GM12873 (cell line): Measurements from ENCODE around the gene RAB40A.

Source experiments
- CTCF ChIP-seq: IDR thresholded peaks from 2 replicates; pipeline ENCODE4 v1.5.1; 2012; ENCODE audit warnings: low read depth, mild to moderate bottlenecking, moderate library complexity, low read length, control low read depth; ENCODE audit not compliant: insufficient read depth; ENCODE audit errors: missing control alignments

RAB40A gene

GRCh38 chrX:103519389-103519788, at the start of gene RAB40A:
TSS of gene RAB40A (minus strand) at chrX:103519489. CDS start at chrX:103500756, 18,733 bp downstream.
- TF ChIP-seq CTCF: no peak

- TF ChIP-seq CTCF: no peak
Measured at GRCh38 chrX:103565752-103566151, 46.5 kb upstream of the RAB40A start.

- no peak for TF ChIP-seq CTCF
Measured at GRCh38 chrX:103565197-103565596, 45.9 kb upstream of the RAB40A start.

- no peak for TF ChIP-seq CTCF
Measured at GRCh38 chrX:103562801-103563200, 43.5 kb upstream of the RAB40A start.

- no peak for TF ChIP-seq CTCF
Measured at GRCh38 chrX:103560256-103560655, 41.0 kb upstream of the RAB40A start.

- TF ChIP-seq CTCF: no peak
Measured at GRCh38 chrX:103556963-103557612, 37.8 kb upstream of the RAB40A start.

GRCh38 chrX:103554687-103555424, 35.6 kb upstream of the RAB40A start:
- no peak for TF ChIP-seq CTCF
